Loucy (cell line): Measurements from ENCODE around the gene SLC19A1.

Experiments
- H2AFZ ChIP-seq: fragments of 200-600 bp; sonication (generic); 2 replicates; pipeline ENCODE4 v1.6.0; 2016; ENCODE audit warnings: antibody characterized with exemption, mild to moderate bottlenecking, low read length, moderate library complexity
- H3F3A ChIP-seq: fragments of 200-600 bp; 2 replicates; pipeline ENCODE4 v1.6.0; 2016; ENCODE audit warnings: antibody characterized with exemption, low read depth, mild to moderate bottlenecking
- H3K27me3 ChIP-seq: fragments of 200-600 bp; sonication (generic); 2 replicates; pipeline ENCODE4 v1.6.1; 2014; ENCODE audit warnings: low read length, mild to moderate bottlenecking; ENCODE audit not compliant: insufficient read depth, poor library complexity, severe bottlenecking
- H3K36me3 ChIP-seq: fragments of 200-600 bp; sonication (generic); 2 replicates; pipeline ENCODE4 v1.6.1; 2016; ENCODE audit warnings: low read length; ENCODE audit not compliant: insufficient read depth
- H3K4me1 ChIP-seq: fragments of 200-600 bp; sonication (generic); 2 replicates; pipeline ENCODE4 v1.5.1; 2014; ENCODE audit warnings: low read length, mild to moderate bottlenecking; ENCODE audit not compliant: insufficient read depth, poor library complexity, severe bottlenecking
- H3K4me2 ChIP-seq: fragments of 200-600 bp; sonication (generic); 2 replicates; pipeline ENCODE4 v1.6.0; 2014; ENCODE audit warnings: antibody characterized with exemption, low read length, low read depth, mild to moderate bottlenecking; ENCODE audit not compliant: poor library complexity, severe bottlenecking
- H3K4me3 ChIP-seq: fragments of 200-600 bp; sonication (generic); 2 replicates; pipeline ENCODE4 v1.5.1; 2014; ENCODE audit warnings: low read length, mild to moderate bottlenecking, mixed read lengths; ENCODE audit not compliant: poor library complexity, severe bottlenecking
- H3K79me2 ChIP-seq: fragments of 200-600 bp; sonication (generic); 2 replicates; pipeline ENCODE4 v1.6.1; 2014; ENCODE audit warnings: low read length; ENCODE audit not compliant: insufficient read depth
- H3K9ac ChIP-seq: fragments of 200-600 bp; sonication (generic); 2 replicates; pipeline ENCODE4 v1.6.0; 2014; ENCODE audit warnings: mild to moderate bottlenecking, low read depth, low read length, moderate library complexity; ENCODE audit not compliant: poor library complexity, severe bottlenecking
- H3K9me2 ChIP-seq: fragments of 200-600 bp; sonication (generic); replicated peaks from 2 replicates; pipeline ENCODE4 v1.6.1; 2016; ENCODE audit warnings: low read depth, low read length, mixed read lengths
- H3K9me3 ChIP-seq: fragments of 200-600 bp; sonication (generic); 2 replicates; pipeline ENCODE4 v1.6.1; 2014; ENCODE audit warnings: mild to moderate bottlenecking, antibody characterized with exemption, low read length, low read depth; ENCODE audit not compliant: insufficient read depth
- H4K20me1 ChIP-seq: fragments of 200-600 bp; sonication (generic); 2 replicates; pipeline ENCODE4 v1.6.0; 2014; ENCODE audit warnings: antibody characterized with exemption, low read length, mild to moderate bottlenecking; ENCODE audit not compliant: insufficient read depth, poor library complexity, severe bottlenecking
- CTCF ChIP-seq: fragments of 200-600 bp; sonication (generic); conservative IDR thresholded peaks from 2 replicates; pipeline ENCODE4 v1.5.1; 2014; ENCODE audit warnings: mild to moderate bottlenecking, antibody characterized with exemption, low read length
- EZH2phosphoT487 ChIP-seq: fragments of 200-600 bp; IDR thresholded peaks from 2 replicates; pipeline ENCODE4 v1.6.1; 2018; ENCODE audit warnings: antibody characterized with exemption, mild to moderate bottlenecking, moderate library complexity, borderline replicate concordance

Gene SLC19A1

GRCh38 chr21:45508607-45509565, 33.4 kb downstream of the SLC19A1 start:
- Histone ChIP-seq H3K4me3 (no peak overlapping the region), H3F3A (no peaks in the 10 kb centered on the region), H4K20me1 (no peaks in the 10 kb centered on the region), H3K27me3 (no peaks in the 10 kb centered on the region), H3K79me2 (no peaks in the 10 kb centered on the region), H3K4me1 (no peaks in the 10 kb centered on the region), H2AFZ (no peak overlapping the region), H3K9me2 (no peaks in the 10 kb centered on the region), H3K9me3 (no peaks in the 10 kb centered on the region), H3K4me2 (no peak overlapping the region), H3K36me3 (peaks cover 6% of the 10 kb centered on the region; the same call in 1 of the 2 replicates), H3K9ac (no peak overlapping the region)
- no peak for TF ChIP-seq CTCF

GRCh38 chr21:45507888-45508508, 34.2 kb downstream of the SLC19A1 start:
- Histone ChIP-seq H3K4me3 (no peak overlapping the region), H3K4me2 (no peak overlapping the region), H3K9me3 (no peaks in the 10 kb centered on the region), H3K9me2 (no peaks in the 10 kb centered on the region), H3F3A (no peaks in the 10 kb centered on the region), H4K20me1 (no peaks in the 10 kb centered on the region), H3K79me2 (no peaks in the 10 kb centered on the region), H3K27me3 (no peaks in the 10 kb centered on the region), H3K4me1 (no peaks in the 10 kb centered on the region), H3K9ac (no peak overlapping the region), H3K36me3 (no peaks in the 10 kb centered on the region; the same call in 1 of the 2 replicates), H2AFZ (no peak overlapping the region)
- TF ChIP-seq EZH2phosphoT487, result no peak
- no peak for TF ChIP-seq CTCF

- TF ChIP-seq CTCF, result no peak
- no peak for TF ChIP-seq EZH2phosphoT487
- H3K9ac ChIP-seq, result no peak overlapping the region
- no peaks in the 10 kb centered on the region for H3K27me3 ChIP-seq
- H3K79me2 ChIP-seq, result no peaks in the 10 kb centered on the region
- no peak overlapping the region for H3K4me2 ChIP-seq
- no peak overlapping the region for H2AFZ ChIP-seq
- no peaks in the 10 kb centered on the region for H4K20me1 ChIP-seq
- no peaks in the 10 kb centered on the region for H3K9me2 ChIP-seq
- no peaks in the 10 kb centered on the region for H3F3A ChIP-seq
- H3K4me1 ChIP-seq, result no peaks in the 10 kb centered on the region
- no peaks in the 10 kb centered on the region for H3K36me3 ChIP-seq
- H3K9me3 ChIP-seq, result no peaks in the 10 kb centered on the region
- H3K4me3 ChIP-seq, result no peak overlapping the region
Observed at GRCh38 chr21:45507523-45507875, 34.7 kb downstream of the SLC19A1 start.
